ENCODE data around the gene GPC3.

GPC3 gene

GRCh38 chrX:133709501-133709900 is 275.9 kb downstream of the GPC3 start:
- H3K36me3 ChIP-seq, result no peaks in the 10 kb centered on the region
- TF ChIP-seq CTCF (IDR thresholded peaks at IDR 0.05), result no peak
- intact Hi-C loops (cut with DNase I; ENCODE audit: low total_unique reads), result no loop called here
- no peaks in the 10 kb centered on the region for H3K4me1 ChIP-seq
- H3K4me3 ChIP-seq, result no peak overlapping the region
- no peaks in the 10 kb centered on the region for H3K9me3 ChIP-seq
- H3K27ac ChIP-seq, result no peak overlapping the region
- H3K27me3 ChIP-seq, result no peaks in the 10 kb centered on the region
- no peak for DNase-seq

- Histone ChIP-seq H3K4me1 (no peaks in the 10 kb centered on the region), H3K36me3 (no peaks in the 10 kb centered on the region), H3K4me3 (no peak overlapping the region), H3K9me3 (no peaks in the 10 kb centered on the region), H3K27me3 (no peaks in the 10 kb centered on the region), H3K27ac (no peak overlapping the region)
- no peak for DNase-seq
- TF ChIP-seq CTCF (IDR thresholded peaks at IDR 0.05), result no peak
- intact Hi-C loops (cut with DNase I; ENCODE audit: low total_unique reads), result no loop called here
These were observed 278.5 kb downstream of the GPC3 start for GRCh38 chrX:133706890-133707289.

GRCh38 chrX:133702230-133702629 is 283.2 kb downstream of the GPC3 start:
- Histone ChIP-seq H3K27me3 (no peaks in the 10 kb centered on the region), H3K36me3 (no peaks in the 10 kb centered on the region), H3K27ac (no peak overlapping the region), H3K4me3 (no peak overlapping the region), H3K4me1 (no peaks in the 10 kb centered on the region), H3K9me3 (no peaks in the 10 kb centered on the region)
- intact Hi-C loops (cut with DNase I; ENCODE audit: low total_unique reads), result no loop called here
- no peak for DNase-seq
- TF ChIP-seq CTCF (IDR thresholded peaks at IDR 0.05), result no peak

GRCh38 chrX:133699023-133699728 is 286.2 kb downstream of the GPC3 start:
- no peak overlapping the region for H3K4me3 ChIP-seq
- no peaks in the 10 kb centered on the region for H3K9me3 ChIP-seq
- intact Hi-C loops (cut with DNase I; ENCODE audit: low total_unique reads), result no loop called here
- no peaks in the 10 kb centered on the region for H3K27me3 ChIP-seq
- no peak for TF ChIP-seq CTCF (IDR thresholded peaks at IDR 0.05)
- no peaks in the 10 kb centered on the region for H3K4me1 ChIP-seq
- no peaks in the 10 kb centered on the region for H3K36me3 ChIP-seq
- DNase-seq, result no peak
- no peak overlapping the region for H3K27ac ChIP-seq

GRCh38 chrX:133698298-133698697 is 287.1 kb downstream of the GPC3 start:
- TF ChIP-seq CTCF (IDR thresholded peaks at IDR 0.05), result no peak
- H3K4me3 ChIP-seq, result no peak overlapping the region
- no peaks in the 10 kb centered on the region for H3K9me3 ChIP-seq
- H3K27me3 ChIP-seq, result no peaks in the 10 kb centered on the region
- H3K27ac ChIP-seq, result no peak overlapping the region
- H3K4me1 ChIP-seq, result no peaks in the 10 kb centered on the region
- intact Hi-C loops (cut with DNase I; ENCODE audit: low total_unique reads), result no loop called here
- H3K36me3 ChIP-seq, result no peaks in the 10 kb centered on the region
- DNase-seq, result no peak

GRCh38 chrX:133697656-133698055 is 287.7 kb downstream of the GPC3 start:
- Histone ChIP-seq H3K27ac (no peak overlapping the region), H3K4me1 (no peaks in the 10 kb centered on the region), H3K27me3 (no peaks in the 10 kb centered on the region), H3K4me3 (no peak overlapping the region), H3K9me3 (no peaks in the 10 kb centered on the region), H3K36me3 (no peaks in the 10 kb centered on the region)
- no peak for DNase-seq
- intact Hi-C loops (cut with DNase I; ENCODE audit: low total_unique reads), result no loop called here
- TF ChIP-seq CTCF (IDR thresholded peaks at IDR 0.05), result no peak
